ENCODE data around the gene NHSL1. TPM values are rescaled to one million over a fixed set of nuclear protein-coding genes. Genes with fewer than 3 reads are reported as not detected.

The NHSL1 gene
- total RNA-seq, 2 experiments from 2014 or later: 0.06 to 0.08 TPM

DNA sequence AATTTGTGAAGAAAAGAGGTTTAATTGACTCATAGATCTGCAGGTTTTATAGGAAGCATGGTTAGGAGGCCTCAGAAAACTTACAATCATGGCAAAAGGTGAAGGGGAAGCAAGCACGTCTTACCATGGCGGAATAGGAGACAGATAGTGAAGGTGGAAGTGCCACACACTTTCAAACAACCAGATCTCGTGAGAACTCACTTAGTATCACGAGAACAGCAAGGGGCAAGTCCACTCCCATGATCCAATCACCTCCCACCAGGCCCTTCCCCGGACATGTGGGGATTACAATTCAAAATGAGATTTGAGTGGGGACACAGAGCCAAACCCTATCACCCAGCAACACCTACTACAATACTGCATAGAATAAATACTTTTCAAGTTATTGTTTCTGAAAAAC, 102.6 kb downstream of the NHSL1 start:
- Mint-ChIP-seq H3K9me3 (no peaks in the 10 kb centered on the region), H3K36me3 (ENCODE audit: low read depth) (no peaks in the 10 kb centered on the region), H3K27me3 (peaks cover 4% of the 10 kb centered on the region), H3K27ac (no peak overlapping the region), H3K4me1 (ENCODE audit: low read depth) (no peaks in the 10 kb centered on the region), H3K4me3 (no peak overlapping the region)
- Histone ChIP-seq H3K27ac (ENCODE audit: low read depth in 1 of 2, low read length in 2 of 2) (no peak overlapping the region), H3K9me3 (ENCODE audit: control insufficient read depth in 1 of 2, insufficient read depth in 1 of 2, low read length in 2 of 2) (no peaks in the 10 kb centered on the region), H3K4me3 (ENCODE audit: low read length) (no peak overlapping the region), H3K27me3 (ENCODE audit: control insufficient read depth in 1 of 2, insufficient read depth in 2 of 2, low read length in 2 of 2) (no peaks in the 10 kb centered on the region), H3K36me3 (ENCODE audit: insufficient read depth, low read length) (no peaks in the 10 kb centered on the region), H3K4me1 (ENCODE audit: insufficient read depth, low read length) (no peaks in the 10 kb centered on the region)
- intact Hi-C loops (cut with DNase I, micrococcal nuclease): no loop called here
- ATAC-seq (ENCODE audit: poor library complexity): no peak
- ChIA-PET CTCF (no interaction called here), POLR2A (no interaction called here)
- no peak for TF ChIP-seq CTCF (IDR thresholded peaks at IDR 0.05)
- no peak for DNase-seq

GRCh38 chr6:138393871-138394783, 105.2 kb downstream of the NHSL1 start:
- H3K36me3 Mint-ChIP-seq (ENCODE audit: low read depth): no peaks in the 10 kb centered on the region
- ChIA-PET CTCF (interaction anchor here (0.6 to 1.4 kb wide), 2 partner anchors 9 to 92 kb away, joined by 3 to 4 read pairs; partner anchors contain the start of gene HEBP2), POLR2A (no interaction called here)
- H3K27me3 Mint-ChIP-seq: peaks cover 10% of the 10 kb centered on the region
- intact Hi-C loops (cut with DNase I, micrococcal nuclease): no loop called here
- H3K36me3 ChIP-seq (ENCODE audit: insufficient read depth, low read length): no peaks in the 10 kb centered on the region
- no peak for TF ChIP-seq CTCF (IDR thresholded peaks at IDR 0.05)
- H3K4me3 ChIP-seq (ENCODE audit: low read length): no peak overlapping the region
- H3K9me3 ChIP-seq (ENCODE audit: control insufficient read depth in 1 of 2, insufficient read depth in 1 of 2, low read length in 2 of 2): no peaks in the 10 kb centered on the region
- ATAC-seq (ENCODE audit: poor library complexity): no peak
- no peak overlapping the region for H3K27ac Mint-ChIP-seq
- H3K4me3 Mint-ChIP-seq: no peak overlapping the region
- no peaks in the 10 kb centered on the region for H3K4me1 Mint-ChIP-seq (ENCODE audit: low read depth)
- no peaks in the 10 kb centered on the region for H3K9me3 Mint-ChIP-seq
- peaks cover 0 to 4% of the 10 kb centered on the region in 2 experiments for H3K27me3 ChIP-seq (ENCODE audit: control insufficient read depth in 1 of 2, insufficient read depth in 2 of 2, low read length in 2 of 2)
- no peak overlapping the region for H3K27ac ChIP-seq (ENCODE audit: low read depth in 1 of 2, low read length in 2 of 2)
- no peaks in the 10 kb centered on the region for H3K4me1 ChIP-seq (ENCODE audit: insufficient read depth, low read length)
- DNase-seq: no peak

- Mint-ChIP-seq H3K27me3 (peaks cover 22% of the 10 kb centered on the region), H3K9me3 (no peaks in the 10 kb centered on the region), H3K4me3 (no peak overlapping the region), H3K27ac (no peak overlapping the region), H3K4me1 (ENCODE audit: low read depth) (no peaks in the 10 kb centered on the region), H3K36me3 (ENCODE audit: low read depth) (no peaks in the 10 kb centered on the region)
- intact Hi-C loops (cut with DNase I, micrococcal nuclease): no loop called here
- DNase-seq (no peak), ATAC-seq (ENCODE audit: poor library complexity) (no peak)
- ChIA-PET CTCF (no interaction called here), POLR2A (no interaction called here)
- peaks cover 0 to 4% of the 10 kb centered on the region in 2 experiments for H3K27me3 ChIP-seq (ENCODE audit: control insufficient read depth in 1 of 2, insufficient read depth in 2 of 2, low read length in 2 of 2)
- no peak overlapping the region for H3K27ac ChIP-seq (ENCODE audit: low read depth in 1 of 2, low read length in 2 of 2)
- H3K9me3 ChIP-seq (ENCODE audit: control insufficient read depth in 1 of 2, insufficient read depth in 1 of 2, low read length in 2 of 2): no peaks in the 10 kb centered on the region
- no peaks in the 10 kb centered on the region for H3K4me1 ChIP-seq (ENCODE audit: insufficient read depth, low read length)
- TF ChIP-seq CTCF (IDR thresholded peaks at IDR 0.05): no peak
- no peak overlapping the region for H3K4me3 ChIP-seq (ENCODE audit: low read length)
- H3K36me3 ChIP-seq (ENCODE audit: insufficient read depth, low read length): no peaks in the 10 kb centered on the region
Observed at GRCh38 chr6:138389551-138389950, 109.7 kb downstream of the NHSL1 start.
